Endothelial cell of umbilical vein (primary cell): ENCODE measurements around the gene EIF1AD. TPM values are rescaled to one million over a fixed set of nuclear protein-coding genes. Genes with fewer than 3 reads are reported as not detected.

Source experiments
- BruUV-seq: library from RNA; stranded (reverse); fragments of 400-500 nt; replicated peaks from 2 replicates; lab custom pipeline; 2021; lab: Mats Ljungman, UMichigan
- CTCF ChIA-PET: fragments of 300-600, 350-600 bp; sonication (Branson Sonifier 250); formaldehyde crosslinking; loops from one replicate; lab custom pipeline; 2021; ENCODE audit warnings: antibody characterized with exemption, inconsistent platforms; lab: Charles Lee
- POLR2A ChIA-PET: fragments of 300-600, 350-600 bp; sonication (Branson Sonifier 250); formaldehyde crosslinking; loops from one replicate; lab custom pipeline; 2021; ENCODE audit warnings: antibody characterized with exemption, inconsistent platforms; lab: Charles Lee
- DNase-seq: peaks from one replicate; pipeline ENCODE4 v3.0.0-alpha.2; 2011; ENCODE audit warnings: low read depth, low spot score
- FAIRE-seq: peaks from 2 replicates; lab custom pipeline; 2011; peaks lifted over from hg19 to GRCh38; lab: Jason Lieb, UNC
- H2AFZ ChIP-seq: 2 replicates; pipeline ENCODE4 v1.6.0; 2012; ENCODE audit warnings: low read depth, low read length, control low read depth, inconsistent platforms
- H3K27ac ChIP-seq: 2 replicates; pipeline ENCODE4 v1.5.1; 2011; ENCODE audit warnings: low read depth, mild to moderate bottlenecking, control low read depth, low read length, moderate library complexity; ENCODE audit not compliant: insufficient read depth
- H3K27me3 ChIP-seq, 2 experiments: 2 replicates each; pipeline versions ENCODE4 v1.6.0 to v1.6.1; 2011; ENCODE audit warnings: low read length in 2 of 2, mixed read lengths in 1 of 2; ENCODE audit not compliant: control insufficient read depth in 2 of 2, insufficient read depth in 2 of 2
- H3K36me3 ChIP-seq, 2 experiments: 2 replicates in 1 of 2; 3 replicates in 1 of 2; pipeline ENCODE4 v1.5.1; 2011; ENCODE audit warnings: low read length in 2 of 2, mild to moderate bottlenecking in 1 of 2, moderate library complexity in 1 of 2; ENCODE audit not compliant: control insufficient read depth in 2 of 2, insufficient read depth in 2 of 2; ENCODE audit errors: extremely low read depth in 1 of 2
- H3K4me1 ChIP-seq: 3 replicates; pipeline ENCODE4 v1.5.1; 2011; ENCODE audit warnings: mild to moderate bottlenecking, low read length; ENCODE audit not compliant: control insufficient read depth, insufficient read depth; ENCODE audit errors: extremely low read depth
- H3K4me2 ChIP-seq: 2 replicates; pipeline ENCODE4 v1.6.1; 2011; ENCODE audit warnings: low read length, control low read depth, mixed read lengths; ENCODE audit not compliant: insufficient read depth
- H3K4me3 ChIP-seq, 3 experiments: fragments of 200-600 bp in 1 of 3; sonication (generic), shearing (Covaris generic) in 1 of 3; replicated peaks in 1 of 3; 2 replicates each; pipeline ENCODE4 v1.5.1; 2011 to 2016; ENCODE audit warnings: control low read depth in 3 of 3, low read length in 3 of 3, mild to moderate bottlenecking in 2 of 3, inconsistent platforms in 1 of 3, low read depth in 1 of 3, moderate library complexity in 1 of 3; ENCODE audit not compliant: insufficient read depth in 1 of 3
- H3K79me2 ChIP-seq: 2 replicates; pipeline ENCODE4 v1.6.0; 2012; ENCODE audit warnings: low read length, inconsistent platforms; ENCODE audit not compliant: control insufficient read depth, insufficient read depth
- H3K9ac ChIP-seq: replicated peaks from 2 replicates; pipeline ENCODE3; 2011; ENCODE audit warnings: low read length, control low read depth; ENCODE audit not compliant: insufficient read depth; ENCODE audit errors: extremely low read depth
- H3K9me1 ChIP-seq: replicated peaks from 3 replicates; pipeline ENCODE4 v1.6.0; 2011; ENCODE audit warnings: mild to moderate bottlenecking, low read length; ENCODE audit not compliant: control insufficient read depth, insufficient read depth; ENCODE audit errors: extremely low read depth
- H3K9me3 ChIP-seq: replicated peaks from 2 replicates; pipeline ENCODE4 v1.5.1; 2012; ENCODE audit warnings: low read length, inconsistent platforms; ENCODE audit not compliant: control insufficient read depth, insufficient read depth
- H4K20me1 ChIP-seq: replicated peaks from 2 replicates; pipeline ENCODE3; 2011; ENCODE audit warnings: mild to moderate bottlenecking, low read length; ENCODE audit not compliant: control insufficient read depth, insufficient read depth; ENCODE audit errors: extremely low read depth
- CTCF ChIP-seq, 2 donors: IDR thresholded peaks; 1 replicate in 1 of 2; 2 replicates in 1 of 2; pipeline ENCODE4 v1.5.1; 2011; ENCODE audit warnings: low read length in 2 of 2, mild to moderate bottlenecking in 2 of 2, moderate library complexity in 2 of 2, control low read depth in 1 of 2, inconsistent platforms in 1 of 2, low read depth in 1 of 2; ENCODE audit not compliant: insufficient read depth in 1 of 2; ENCODE audit errors: extremely low read depth in 1 of 2
- EZH2 ChIP-seq: IDR thresholded peaks from 2 replicates; pipeline ENCODE4 v1.6.1; 2012; ENCODE audit warnings: borderline replicate concordance, low read depth, mild to moderate bottlenecking, moderate library complexity, low read length, inconsistent platforms; ENCODE audit not compliant: severe bottlenecking
- FOS ChIP-seq: IDR thresholded peaks from 2 replicates; pipeline ENCODE4 v1.6.1; 2011; ENCODE audit warnings: mild to moderate bottlenecking, low read length, moderate library complexity, borderline replicate concordance; ENCODE audit not compliant: insufficient read depth
- GATA2 ChIP-seq: IDR thresholded peaks from 2 replicates; pipeline ENCODE4 v1.7.0; 2011; ENCODE audit warnings: low read depth, mild to moderate bottlenecking, moderate library complexity, mixed read lengths, low read length; ENCODE audit not compliant: insufficient read length, insufficient read depth
- JUN ChIP-seq: IDR thresholded peaks from 2 replicates; pipeline ENCODE4 v1.6.1; 2011; ENCODE audit warnings: borderline replicate concordance, low read depth; ENCODE audit not compliant: insufficient read length, insufficient read depth
- MAX ChIP-seq: IDR thresholded peaks from 2 replicates; pipeline ENCODE4 v1.6.1; 2011; ENCODE audit not compliant: insufficient read depth, insufficient read length
- MYC ChIP-seq: IDR thresholded peaks from one replicate; pipeline ENCODE4 v1.6.1; 2011; ENCODE audit warnings: mild to moderate bottlenecking, low read depth, low read length
- POLR2A ChIP-seq: IDR thresholded peaks from 2 replicates; pipeline ENCODE4 v1.6.1; 2012; ENCODE audit warnings: low read depth, mild to moderate bottlenecking, control low read depth, low read length
- POLR2AphosphoS5 ChIP-seq: IDR thresholded peaks from 2 replicates; pipeline ENCODE4 v1.6.1; 2012; ENCODE audit warnings: low read depth, mild to moderate bottlenecking, control low read depth, low read length, moderate library complexity; ENCODE audit not compliant: insufficient read depth
- dilution Hi-C: fragments of 300-500 bp; cut with MboI; formaldehyde crosslinking; loops from one replicate; pipeline ENCODE4 v1.15.0; 2019; ENCODE audit warnings: low sequenced_read_pairs; ENCODE audit not compliant: extremely low pct_ligation_motif_present
- intact Hi-C: fragments of 100-400 bp; cut with micrococcal nuclease; formaldehyde crosslinking; loops from one replicate; pipeline ENCODE4 v1.10.0; 2022
- polyA plus RNA-seq, 4 experiments: library from polyadenylated mRNA; depleted of rRNA in 3 of 4; stranded (reverse) in 3 of 4; unstranded in 1 of 4; fragments of >200 nt; gene quantifications; 2 replicates each; pipeline versions ENCODE4 v1.2.1 to v1.2.3, GENCODE V29; 2011 to 2012; ENCODE audit warnings: missing spikeins in 1 of 4
- total RNA-seq: library from RNA; stranded (reverse); gene quantifications from 2 replicates; pipeline ENCODE4 v1.2.3, GENCODE V29; 2021

The EIF1AD gene
- total and polyA plus RNA-seq, 2 donors (not counting 3 experiments of a cell fraction or from before 2014, with no cell fraction given) = 39.3 to 39.7 TPM

- H4K20me1 ChIP-seq = no peaks in the 10 kb centered on the region
- no peaks in the 10 kb centered on the region for H3K9me1 ChIP-seq
- ChIA-PET CTCF (interaction anchor here (1.0 to 1.9 kb wide), 2 partner anchors 89 to 93 kb away, joined by 6 to 8 read pairs; partner anchors contain the start of gene FIBP), POLR2A (no interaction called here)
- no peak overlapping the region for H3K27ac ChIP-seq
- DNase-seq (no peak), FAIRE-seq (no peak)
- H3K9me3 ChIP-seq = no peaks in the 10 kb centered on the region
- TF ChIP-seq MAX = no peak
- no peak for TF ChIP-seq JUN
- TF ChIP-seq POLR2A = no peak
- no peak for TF ChIP-seq GATA2
- TF ChIP-seq POLR2AphosphoS5 = no peak
- no peak for TF ChIP-seq FOS
- TF ChIP-seq EZH2 = no peak
- no peak for TF ChIP-seq CTCF (IDR thresholded peaks at IDR 0.05; ENCODE audit: extremely low read depth in 1 of 2, insufficient read depth in 1 of 2, low read depth in 1 of 2, low read length in 2 of 2)
- no peak for TF ChIP-seq MYC
- no peaks in the 10 kb centered on the region for H3K79me2 ChIP-seq
- no peak overlapping the region for H3K9ac ChIP-seq
- dilution Hi-C loops (no loop called here), intact Hi-C loops (no loop called here)
- peaks cover 4 to 36% of the 10 kb centered on the region in 2 experiments for H3K36me3 ChIP-seq
- no peak overlapping the region for H2AFZ ChIP-seq
- no peaks in the 10 kb centered on the region for H3K27me3 ChIP-seq
- no peaks in the 10 kb centered on the region for H3K4me1 ChIP-seq
- no peak overlapping the region for H3K4me2 ChIP-seq
- no TSS peak for BruUV-seq
- H3K4me3 ChIP-seq = no peak overlapping the region
These were observed 24.2 kb downstream of the EIF1AD start for GRCh38 chr11:65977621-65978390.
